IMR-90 (cell line): ENCODE data around the gene ZNF277. TPM values are rescaled to one million over a fixed set of nuclear protein-coding genes. Genes with fewer than 3 reads are reported as not detected.

Experiments
- ATAC-seq: fragments of 200-7000 bp; cut with Tn5 transposase; 2 replicates; pipeline ENCODE4 v1.9.1; 2020; ENCODE audit warnings: low read depth, mild to moderate bottlenecking, moderate library complexity
- BruUV-seq: library from RNA; stranded (reverse); fragments of 400-500 nt; replicated peaks from 2 replicates; lab custom pipeline; 2021; lab: Mats Ljungman, UMichigan
- CTCF ChIA-PET: fragments of 300-600 bp; formaldehyde crosslinking; extraction: SDS; loops from one replicate; lab custom pipeline; 2021; ENCODE audit warnings: antibody characterized with exemption; lab: Yijun Ruan, JAX
- POLR2A ChIA-PET: fragments of 300-600 bp; sonication (Branson Sonifier 250); formaldehyde crosslinking; loops from one replicate; lab custom pipeline; 2022; ENCODE audit warnings: antibody characterized with exemption; ENCODE audit not compliant: unreplicated experiment; lab: Charles Lee
- DNase-seq: peaks from one replicate; pipeline ENCODE4 v3.0.0; 2013
- H2AFZ ChIP-seq: replicated peaks from 2 replicates; pipeline ENCODE3; 2013; ENCODE audit warnings: low read length, mild to moderate bottlenecking; ENCODE audit not compliant: poor library complexity
- H2AK5ac ChIP-seq: 2 replicates; pipeline ENCODE4 v1.6.1; 2013; ENCODE audit warnings: low read depth, low read length, inconsistent platforms
- H2AK9ac ChIP-seq: replicated peaks from 2 replicates; pipeline ENCODE3; 2013; ENCODE audit warnings: mild to moderate bottlenecking, low read depth, low read length, moderate library complexity; ENCODE audit not compliant: poor library complexity
- H2BK120ac ChIP-seq: 2 replicates; pipeline ENCODE4 v1.6.1; 2013; ENCODE audit warnings: low read depth, low read length, inconsistent platforms
- H2BK15ac ChIP-seq: 3 replicates; pipeline ENCODE4 v1.6.1; 2013; ENCODE audit warnings: low read depth, low read length, inconsistent platforms
- H2BK20ac ChIP-seq: 2 replicates; pipeline ENCODE4 v1.6.1; 2013; ENCODE audit warnings: low read depth, mild to moderate bottlenecking, inconsistent platforms, low read length, moderate library complexity
- H2BK5ac ChIP-seq: 2 replicates; pipeline ENCODE4 v1.6.1; 2013; ENCODE audit warnings: mild to moderate bottlenecking, low read depth, low read length, inconsistent platforms; ENCODE audit not compliant: poor library complexity, severe bottlenecking
- H3K14ac ChIP-seq: replicated peaks from 2 replicates; pipeline ENCODE4 v1.6.1; 2013; ENCODE audit warnings: low read depth, low read length, inconsistent platforms
- H3K18ac ChIP-seq: 2 replicates; pipeline ENCODE4 v1.6.1; 2013; ENCODE audit warnings: low read depth, low read length, control low read depth
- H3K23ac ChIP-seq: 2 replicates; pipeline ENCODE4 v1.6.1; 2013; ENCODE audit warnings: low read depth, low read length, inconsistent platforms
- H3K27ac ChIP-seq: 2 replicates; pipeline ENCODE4 v1.5.1; 2013; ENCODE audit warnings: mild to moderate bottlenecking, control low read depth, low read length; ENCODE audit not compliant: insufficient read depth
- H3K27me3 ChIP-seq: 2 replicates; pipeline ENCODE4 v1.6.1; 2013; ENCODE audit warnings: low read length; ENCODE audit not compliant: control insufficient read depth, insufficient read depth
- H3K36me3 ChIP-seq: 2 replicates; pipeline ENCODE4 v1.6.1; 2013; ENCODE audit warnings: low read length, mixed read lengths; ENCODE audit not compliant: control insufficient read depth, insufficient read depth
- H3K4ac ChIP-seq: 2 replicates; pipeline ENCODE4 v1.6.1; 2013; ENCODE audit warnings: low read depth, low read length, inconsistent platforms
- H3K4me1 ChIP-seq: 2 replicates; pipeline ENCODE4 v1.6.1; 2013; ENCODE audit warnings: low read length, mixed read lengths; ENCODE audit not compliant: control insufficient read depth, insufficient read depth
- H3K4me2 ChIP-seq: 2 replicates; pipeline ENCODE4 v1.6.1; 2013; ENCODE audit warnings: low read depth, mild to moderate bottlenecking, control low read depth, low read length, moderate library complexity
- H3K4me3 ChIP-seq: 2 replicates; pipeline ENCODE4 v1.5.1; 2013; ENCODE audit warnings: low read depth, mild to moderate bottlenecking, control low read depth, low read length, moderate library complexity; ENCODE audit not compliant: insufficient read depth
- H3K56ac ChIP-seq: 2 replicates; pipeline ENCODE4 v1.6.1; 2013; ENCODE audit warnings: low read length, inconsistent platforms; ENCODE audit not compliant: insufficient read depth; ENCODE audit errors: extremely low read depth
- H3K79me1 ChIP-seq, 2 experiments: 2 replicates each; pipeline ENCODE4 v1.6.1; 2013; ENCODE audit warnings: low read length in 2 of 2, inconsistent platforms in 1 of 2, low read depth in 1 of 2
- H3K9ac ChIP-seq: 2 replicates; pipeline ENCODE4 v1.6.1; 2013; ENCODE audit warnings: low read depth, low read length, control low read depth
- H3K9me1 ChIP-seq: 2 replicates; pipeline ENCODE4 v1.6.1; 2013; ENCODE audit warnings: low read length, inconsistent platforms; ENCODE audit not compliant: insufficient read depth
- H3K9me3 ChIP-seq: 2 replicates; pipeline ENCODE4 v1.6.1; 2013; ENCODE audit warnings: low read length; ENCODE audit not compliant: control insufficient read depth, insufficient read depth
- H4K20me1 ChIP-seq: 2 replicates; pipeline ENCODE4 v1.6.1; 2013; ENCODE audit warnings: low read length, inconsistent platforms; ENCODE audit not compliant: insufficient read depth
- H4K5ac ChIP-seq: 2 replicates; pipeline ENCODE4 v1.6.1; 2013; ENCODE audit warnings: mild to moderate bottlenecking, low read depth, low read length, control low read depth
- H4K8ac ChIP-seq, 2 experiments: 2 replicates each; pipeline ENCODE4 v1.6.1; 2013; ENCODE audit warnings: low read depth in 2 of 2, low read length in 2 of 2, control low read depth in 1 of 2, inconsistent platforms in 1 of 2
- H4K91ac ChIP-seq: 2 replicates; pipeline ENCODE4 v1.6.1; 2013; ENCODE audit warnings: low read depth, low read length, inconsistent platforms; ENCODE audit not compliant: insufficient read depth
- BHLHE40 ChIP-seq: fragments of 150-350 bp; IDR thresholded peaks from 2 replicates; pipeline ENCODE4 v1.6.1; 2016; ENCODE audit warnings: mild to moderate bottlenecking, low read depth, low read length
- CEBPB ChIP-seq: IDR thresholded peaks from 2 replicates; pipeline ENCODE4 v1.6.1; 2012; ENCODE audit warnings: low read depth, low read length, improper control_type of control experiment
- CHD1 ChIP-seq: IDR thresholded peaks from 2 replicates; pipeline ENCODE4 v1.6.1; 2012; ENCODE audit warnings: low read depth, low read length, improper control_type of control experiment
- CTCF ChIP-seq: conservative IDR thresholded peaks from 2 replicates; pipeline ENCODE4 v1.5.1; 2012; ENCODE audit warnings: mild to moderate bottlenecking, low read depth, low read length, improper control_type of control experiment
- ELK1 ChIP-seq: fragments of 150-350 bp; IDR thresholded peaks from 2 replicates; pipeline ENCODE4 v1.6.1; 2016; ENCODE audit warnings: low read depth, mild to moderate bottlenecking, low read length, moderate library complexity, borderline replicate concordance
- FOS ChIP-seq: fragments of 150-350 bp; IDR thresholded peaks from 2 replicates; pipeline ENCODE4 v1.6.1; 2016; ENCODE audit warnings: low read depth, low read length
- MAFK ChIP-seq: IDR thresholded peaks from 2 replicates; pipeline ENCODE4 v1.6.1; 2012; ENCODE audit warnings: low read depth, low read length, improper control_type of control experiment
- MAZ ChIP-seq: IDR thresholded peaks from 2 replicates; pipeline ENCODE4 v1.6.1; 2012; ENCODE audit warnings: low read depth, mild to moderate bottlenecking, low read length, improper control_type of control experiment, moderate library complexity, borderline replicate concordance
- MXI1 ChIP-seq: IDR thresholded peaks from 2 replicates; pipeline ENCODE4 v1.6.1; 2012; ENCODE audit warnings: low read depth, mild to moderate bottlenecking, low read length, moderate library complexity, borderline replicate concordance
- NFE2L2 ChIP-seq: fragments of 150-350 bp; IDR thresholded peaks from 2 replicates; pipeline ENCODE4 v1.6.1; 2016; ENCODE audit warnings: low read depth, mild to moderate bottlenecking, low read length
- POLR2A ChIP-seq: IDR thresholded peaks from 2 replicates; pipeline ENCODE4 v1.6.1; 2012; ENCODE audit warnings: mild to moderate bottlenecking, low read depth, low read length
- RAD21 ChIP-seq: IDR thresholded peaks from 2 replicates; pipeline ENCODE4 v1.6.1; 2012; ENCODE audit warnings: low read length, improper control_type of control experiment
- RCOR1 ChIP-seq: IDR thresholded peaks from 2 replicates; pipeline ENCODE4 v1.6.1; 2012; ENCODE audit warnings: mild to moderate bottlenecking, low read length, improper control_type of control experiment; ENCODE audit not compliant: insufficient replicate concordance
- RFX5 ChIP-seq: IDR thresholded peaks from 2 replicates; pipeline ENCODE4 v1.8.0; 2012; ENCODE audit warnings: low read depth, mild to moderate bottlenecking, low read length, moderate library complexity
- SMC3 ChIP-seq: fragments of 150-350 bp; IDR thresholded peaks from 2 replicates; pipeline ENCODE4 v1.6.1; 2016; ENCODE audit warnings: low read depth, mild to moderate bottlenecking, antibody characterized with exemption, low read length, moderate library complexity
- USF2 ChIP-seq: fragments of 150-350 bp; IDR thresholded peaks from 2 replicates; pipeline ENCODE4 v1.6.1; 2017; ENCODE audit warnings: mild to moderate bottlenecking, antibody characterized with exemption, low read length, low read depth
- WGBS, 2 experiments: methylation state at CpG; one replicate each; pipeline versions ENCODE4 v1.1.5 to v1.1.7; 2013; ENCODE audit warnings: missing lambda C conversion rate in 2 of 2; ENCODE audit not compliant: insufficient read length in 1 of 2; ENCODE audit errors: extremely low coverage in 2 of 2; 5-methylcytosine and 5-hydroxymethylcytosine counted together
- dilution Hi-C: fragments of 300-500 bp; cut with HindIII; formaldehyde crosslinking; loops from one replicate; pipeline ENCODE4 v1.14.3; 2018; ENCODE audit warnings: low sequenced_read_pairs; ENCODE audit not compliant: unreplicated experiment
- in situ Hi-C: fragments of 300-500 bp; cut with MboI; formaldehyde crosslinking; loops from 3 replicates; pipeline ENCODE4 v1.14.3; 2019; ENCODE audit warnings: low sequenced_read_pairs, inconsistent platforms, mixed read lengths
- intact Hi-C: fragments of 100-400 bp; cut with micrococcal nuclease; formaldehyde crosslinking; loops from 2 replicates; pipeline ENCODE4 v1.10.0; 2022
- polyA plus RNA-seq, 3 experiments: library from polyadenylated mRNA; depleted of rRNA; stranded (reverse); fragments of >200 nt; gene quantifications; 2 replicates each; pipeline ENCODE4 v1.2.3, GENCODE V29; 2012; ENCODE audit warnings: low replicate concordance in 1 of 3
- total RNA-seq: library from RNA; depleted of rRNA; stranded (reverse); fragments of >200 nt; gene quantifications from 2 replicates; pipeline ENCODE4 v1.2.3, GENCODE V29; 2012

The ZNF277 gene
- total and polyA plus RNA-seq, 2 of the 4 experiments (the other 2 are of a cell fraction) = 7.3 to 21.3 TPM

GRCh38 chr7:112257073-112257472 is 50.6 kb downstream of the ZNF277 start:
- H3K9ac ChIP-seq = no peak overlapping the region
- dilution Hi-C loops (no loop called here), intact Hi-C loops (no loop called here), in situ Hi-C loops (no loop called here)
- H3K4me2 ChIP-seq = no peak overlapping the region
- H4K91ac ChIP-seq = no peak overlapping the region
- peaks cover 7% of the 10 kb centered on the region; the same call in 1 of the 2 replicates for H4K20me1 ChIP-seq
- no peaks in the 10 kb centered on the region for H3K4me1 ChIP-seq
- H3K9me1 ChIP-seq = peaks cover 3% of the 10 kb centered on the region; the same call in 1 of the 2 replicates
- H2AK9ac ChIP-seq = no peak overlapping the region
- H2AK5ac ChIP-seq = no peak overlapping the region
- H3K4me3 ChIP-seq = no peak overlapping the region
- H2BK20ac ChIP-seq = no peak overlapping the region
- H3K36me3 ChIP-seq = no peaks in the 10 kb centered on the region
- H3K14ac ChIP-seq = no peak overlapping the region
- no peak overlapping the region for H3K23ac ChIP-seq
- H3K56ac ChIP-seq = no peak overlapping the region
- TF ChIP-seq USF2 = no peak
- TF ChIP-seq MAFK = no peak
- TF ChIP-seq CHD1 = no peak
- TF ChIP-seq CEBPB = no peak
- no peak for TF ChIP-seq POLR2A
- TF ChIP-seq RFX5 = no peak
- no peak for TF ChIP-seq FOS
- no peak for TF ChIP-seq RAD21
- no peak for TF ChIP-seq SMC3
- TF ChIP-seq NFE2L2 = no peak
- TF ChIP-seq RCOR1 = no peak
- no peak for TF ChIP-seq CTCF
- TF ChIP-seq MAZ = no peak
- no peak for TF ChIP-seq MXI1
- no peak for TF ChIP-seq BHLHE40
- no peak for TF ChIP-seq ELK1
- no TSS peak for BruUV-seq
- CTCF ChIA-PET = no interaction called here
- H3K18ac ChIP-seq = no peak overlapping the region
- H2BK120ac ChIP-seq = no peak overlapping the region
- WGBS, 2 experiments = no CpG with 5 or more reads among the region's 2 CpGs
- H4K8ac ChIP-seq = no peak overlapping the region
- POLR2A ChIA-PET = interaction anchor here (0.6 kb wide), 1 partner anchor 323 kb away, joined by 3 read pairs; no protein-coding TSS in a partner anchor
- no peaks in the 10 kb centered on the region for H3K9me3 ChIP-seq
- no peak overlapping the region for H2BK5ac ChIP-seq
- H4K5ac ChIP-seq = no peak overlapping the region
- H2BK15ac ChIP-seq = no peak overlapping the region
- no peak for DNase-seq
- ATAC-seq = no peak
- H3K27me3 ChIP-seq = no peaks in the 10 kb centered on the region
- no peak overlapping the region for H3K4ac ChIP-seq
- H2AFZ ChIP-seq = no peak overlapping the region
- H3K27ac ChIP-seq = no peak overlapping the region
- peaks cover 13 to 17% of the 10 kb centered on the region in 2 experiments for H3K79me1 ChIP-seq
